ENCODE measurements around the gene MED31. TPM values are rescaled to one million over a fixed set of nuclear protein-coding genes. Genes with fewer than 3 reads are reported as not detected.

Gene MED31
- total and polyA plus RNA-seq, 2 of the 13 experiments (the other 11 are each of a cell fraction or from before 2014, with no cell fraction given) = 19.0 to 20.9 TPM

- TF ChIP-seq IRF1 (CRISPR knock-in tag; IDR thresholded peaks at IDR 0.05; ENCODE audit: low read depth) = no peak
- no peak for TF ChIP-seq CERS6 (CRISPR knock-in tag; IDR thresholded peaks at IDR 0.05)
- no peak for TF ChIP-seq ZIK1 (CRISPR knock-in tag; IDR thresholded peaks at IDR 0.05; ENCODE audit: borderline replicate concordance, low read depth)
- 0 out of 2 replicates have a peak, but pooled peaks have one; percentile 53 for TF ChIP-seq AFF4 (CRISPR knock-in tag; IDR thresholded peaks at IDR 0.05)
- no peak for TF ChIP-seq SNAPC5 (CRISPR knock-in tag; IDR thresholded peaks at IDR 0.05; ENCODE audit: borderline replicate concordance)
- TF ChIP-seq MEF2D (CRISPR knock-in tag; IDR thresholded peaks at IDR 0.05) = no peak
- peak; percentile 91 for TF ChIP-seq ZKSCAN5 (CRISPR knock-in tag; IDR thresholded peaks at IDR 0.05)
- TF ChIP-seq ZFAT (CRISPR knock-in tag; conservative IDR thresholded peaks at IDR 0.05) = no peak
- no peak for TF ChIP-seq ZNF501 (CRISPR knock-in tag; IDR thresholded peaks at IDR 0.05)
- TF ChIP-seq ZNF674 (CRISPR knock-in tag; IDR thresholded peaks at IDR 0.05; ENCODE audit: low read depth) = no peak
- TF ChIP-seq AGO2 (optimal IDR thresholded peaks at IDR 0.05; ENCODE audit: low read depth, low read length) = no peak
- no peak for TF ChIP-seq AGO1 (IDR thresholded peaks at IDR 0.05; ENCODE audit: low read depth, low read length, poor library complexity, severe bottlenecking)
- TF ChIP-seq GLMP (CRISPR knock-in tag; IDR thresholded peaks at IDR 0.05; ENCODE audit: borderline replicate concordance) = no peak
- TF ChIP-seq TEAD3 (CRISPR knock-in tag; optimal IDR thresholded peaks at IDR 0.05; ENCODE audit: borderline replicate concordance) = peak; percentile 20
- TF ChIP-seq SOX6 (IDR thresholded peaks at IDR 0.05) = no peak
- peak; percentile 55 for TF ChIP-seq SOX6 (CRISPR knock-in tag; IDR thresholded peaks at IDR 0.05)
- TF ChIP-seq ZMYM2 (CRISPR knock-in tag; IDR thresholded peaks at IDR 0.05) = no peak
- no peak for TF ChIP-seq ZNF496 (CRISPR knock-in tag; IDR thresholded peaks at IDR 0.05; ENCODE audit: insufficient replicate concordance)
- TF ChIP-seq RXRA (CRISPR knock-in tag; IDR thresholded peaks at IDR 0.05) = peak; percentile 28; the same call in 1 of the 2 replicates
- TF ChIP-seq SMAD3 (CRISPR knock-in tag; IDR thresholded peaks at IDR 0.05) = no peak
- no peak for TF ChIP-seq MIXL1 (CRISPR knock-in tag; IDR thresholded peaks at IDR 0.05)
- TF ChIP-seq MAFF (IDR thresholded peaks at IDR 0.05; ENCODE audit: low read depth, low read length) = no peak
- no peak; the same call in 1 of the 2 replicates for TF ChIP-seq HOXA3 (CRISPR knock-in tag; IDR thresholded peaks at IDR 0.05)
- TF ChIP-seq KLF6 (CRISPR knock-in tag; IDR thresholded peaks at IDR 0.05) = 0 out of 2 replicates have a peak, but pooled peaks have one; percentile 26
- TF ChIP-seq ZC3H13 (CRISPR knock-in tag; IDR thresholded peaks at IDR 0.05) = no peak
These were observed 25.9 kb upstream of the MED31 start (continued) for GRCh38 chr17:6677158-6677831.

All from HepG2 (cell line).